GM21423 (cell line): ENCODE results near the gene MAEL.
A peak's percentile ranks its signal among the peaks of the same experiment; 100 is the strongest.

Experiments used
- ATAC-seq: cut with Tn5 transposase; IDR thresholded peaks from one replicate; pipeline ENCODE4 v1.9.1; 2021; ENCODE audit warnings: mild to moderate bottlenecking, moderate library complexity; ENCODE audit not compliant: unreplicated experiment

MAEL gene

DNA sequence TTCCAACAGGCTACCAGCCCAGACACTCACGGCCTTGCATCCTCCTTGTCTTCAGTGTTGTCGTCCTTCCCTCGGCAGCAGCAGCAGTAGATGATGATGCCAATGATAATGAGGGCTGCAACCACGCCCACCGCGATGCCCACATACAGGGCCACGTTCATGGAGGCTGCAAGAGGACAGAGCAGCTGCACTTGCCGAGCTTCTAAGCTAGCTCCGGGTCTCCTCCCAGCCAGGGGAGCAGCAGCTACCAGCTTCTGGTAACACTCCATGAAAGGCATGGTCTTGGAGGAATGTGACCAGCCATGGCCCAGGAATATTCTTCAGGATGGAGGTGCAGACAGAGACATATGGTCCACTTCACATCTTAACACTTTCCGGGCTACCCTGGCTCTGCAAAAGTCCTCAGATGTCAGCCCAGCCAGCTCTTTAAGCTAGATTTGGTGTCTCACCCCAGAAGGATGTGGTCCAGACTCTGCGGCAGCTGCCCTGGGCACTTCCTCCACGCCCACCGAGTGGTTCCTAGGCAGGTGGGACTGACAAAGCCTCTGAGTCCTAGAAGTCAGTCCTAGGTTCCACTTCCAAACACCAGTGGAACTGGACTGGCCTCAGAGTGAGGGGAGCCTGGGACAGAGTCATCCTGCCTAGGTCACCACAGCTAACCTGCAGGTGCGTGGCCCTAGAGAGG lies 66.0 kb downstream of the MAEL start:
- no peak for ATAC-seq

- no peak for ATAC-seq
Observed at GRCh38 chr1:167056529-167057231, 67.6 kb downstream of the MAEL start.

DNA sequence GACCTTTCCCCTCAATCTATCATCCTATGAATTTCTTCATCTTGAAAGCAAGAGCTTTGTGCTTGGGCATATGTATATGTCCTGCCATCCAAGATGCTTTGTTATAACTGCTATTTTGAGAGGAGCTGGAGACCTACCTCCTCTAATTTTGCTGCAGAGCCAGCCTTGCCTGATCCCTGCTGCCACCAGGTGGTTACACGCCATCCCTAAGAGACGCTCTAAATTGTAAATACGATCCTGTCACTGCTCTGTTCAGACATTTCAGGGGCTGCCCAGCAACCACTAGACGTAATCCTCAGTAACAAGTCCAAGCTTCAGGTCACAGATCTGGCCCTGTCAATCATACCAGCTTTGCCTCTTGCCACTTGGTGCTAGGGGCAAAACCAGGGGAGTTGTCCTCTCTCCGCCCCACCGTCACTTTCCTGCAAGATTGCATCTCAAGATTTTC lies 68.2 kb downstream of the MAEL start:
- ATAC-seq: peak; percentile 58

DNA sequence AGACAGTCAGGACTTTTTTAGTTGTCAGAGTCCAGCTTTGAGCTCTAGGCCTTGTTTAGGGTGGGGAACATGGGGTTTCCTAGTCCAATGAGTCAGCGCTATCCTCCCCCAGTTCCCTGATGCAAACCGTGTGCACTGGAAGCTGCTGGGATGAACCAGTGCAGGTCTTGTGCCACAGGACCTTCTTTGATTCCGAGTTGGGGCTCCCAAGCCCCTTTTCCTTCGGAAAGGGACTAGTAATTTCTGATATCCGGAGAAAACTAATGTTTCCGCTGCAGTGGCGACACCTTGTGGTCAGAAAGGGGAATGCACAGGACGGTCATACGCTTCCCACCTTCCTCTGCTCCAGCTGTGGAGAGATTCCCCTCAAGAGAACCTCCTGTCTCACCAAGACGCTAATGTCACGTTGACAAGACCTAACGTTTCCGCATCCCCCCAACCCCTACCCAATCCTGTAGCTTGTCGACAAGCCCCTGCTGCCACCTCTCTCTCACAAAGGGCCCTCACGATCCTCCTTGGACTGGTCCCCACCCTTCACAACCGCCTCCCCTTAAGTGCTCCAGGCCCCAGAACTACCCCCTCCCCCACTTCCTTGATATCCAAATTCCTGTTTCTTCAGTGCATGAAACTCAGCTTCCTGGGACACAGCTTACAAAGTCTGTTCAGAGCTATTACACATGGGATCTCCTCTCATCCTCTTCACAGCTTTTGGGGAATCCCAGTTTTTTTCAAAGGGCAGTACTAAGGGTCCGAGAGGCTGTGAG lies 70.1 kb downstream of the MAEL start:
- no peak for ATAC-seq

DNA sequence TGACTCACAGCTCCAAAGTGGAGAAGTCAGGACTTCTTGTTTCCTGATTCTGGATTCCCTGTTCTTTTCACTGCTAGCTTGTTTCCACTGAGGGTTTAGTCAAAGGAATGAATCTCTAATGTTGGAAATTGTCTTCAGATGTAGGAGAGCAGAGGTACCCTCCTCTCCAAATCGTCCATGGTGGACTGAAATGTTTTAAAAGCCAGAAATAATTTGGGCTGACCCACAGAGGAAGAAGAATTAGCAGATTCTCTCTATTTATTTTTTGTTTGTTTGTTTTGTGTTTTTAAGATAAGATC lies 70.7 kb downstream of the MAEL start:
- no peak for ATAC-seq

- no peak for ATAC-seq
Observed at GRCh38 chr1:167060141-167061072, 71.3 kb downstream of the MAEL start.

DNA sequence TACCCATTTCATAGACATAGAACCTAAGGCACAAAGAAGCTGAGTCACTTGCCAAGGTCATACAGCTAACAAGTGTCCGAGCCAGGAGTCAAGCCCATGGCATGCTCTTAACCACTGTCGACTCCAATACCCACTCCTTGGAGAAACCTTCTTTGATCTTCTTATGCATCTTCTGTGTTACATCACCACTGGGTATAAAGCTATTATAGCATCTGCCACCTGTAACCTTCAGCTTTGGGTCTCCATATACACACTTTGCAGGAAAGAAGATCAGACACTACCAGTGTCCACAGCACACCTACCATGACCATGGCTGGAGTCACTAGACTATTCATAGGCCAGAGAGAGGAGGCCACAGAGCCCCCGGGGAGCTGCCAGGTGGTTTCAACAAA lies 72.0 kb downstream of the MAEL start:
- ATAC-seq: no peak

- ATAC-seq: no peak
Observed at GRCh38 chr1:167064621-167065020, 75.5 kb downstream of the MAEL start.

DNA sequence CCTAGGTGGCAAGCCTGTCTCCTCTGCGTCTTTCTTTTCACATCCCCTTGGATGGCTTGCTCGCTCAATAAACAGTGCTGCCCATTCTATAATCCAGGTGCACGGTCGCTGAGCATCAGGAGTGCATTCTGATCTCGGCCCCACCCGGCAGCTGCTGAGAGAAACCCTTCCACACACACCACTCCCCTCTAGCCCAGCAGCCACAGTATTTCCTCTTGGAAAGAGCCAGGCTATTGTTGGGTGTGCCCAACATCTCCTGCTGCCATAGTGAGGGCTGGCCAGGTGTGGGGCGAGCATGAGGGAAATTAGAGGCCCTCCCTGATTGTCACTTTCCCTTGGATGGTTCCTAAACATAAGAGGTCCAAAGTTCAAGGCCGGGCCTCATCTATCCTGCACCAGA lies 76.4 kb downstream of the MAEL start:
- no peak for ATAC-seq

- ATAC-seq: peak; percentile 76
Observed at GRCh38 chr1:167066333-167067122, 77.4 kb downstream of the MAEL start.

DNA sequence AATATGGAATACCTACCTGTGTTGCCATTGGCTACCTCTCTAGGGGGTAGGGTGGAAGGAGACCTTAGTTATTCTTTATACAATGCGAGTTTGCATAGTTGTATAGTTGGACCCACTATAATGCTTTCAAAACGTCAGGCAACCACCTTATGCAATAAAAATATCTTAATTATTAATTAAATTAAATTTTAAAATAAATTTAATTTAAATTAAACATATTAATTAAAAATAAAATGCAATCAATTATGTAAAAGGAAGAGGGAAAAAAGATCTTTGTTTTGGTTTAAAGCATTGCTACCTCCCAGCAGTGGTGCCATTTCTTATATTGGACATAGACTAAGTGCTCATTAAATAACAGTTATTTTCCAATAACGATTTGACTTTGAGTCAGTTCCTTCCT lies 78.8 kb downstream of the MAEL start:
- ATAC-seq: no peak

GRCh38 chr1:167068761-167069160 lies 79.7 kb downstream of the MAEL start:
- ATAC-seq: no peak

DNA sequence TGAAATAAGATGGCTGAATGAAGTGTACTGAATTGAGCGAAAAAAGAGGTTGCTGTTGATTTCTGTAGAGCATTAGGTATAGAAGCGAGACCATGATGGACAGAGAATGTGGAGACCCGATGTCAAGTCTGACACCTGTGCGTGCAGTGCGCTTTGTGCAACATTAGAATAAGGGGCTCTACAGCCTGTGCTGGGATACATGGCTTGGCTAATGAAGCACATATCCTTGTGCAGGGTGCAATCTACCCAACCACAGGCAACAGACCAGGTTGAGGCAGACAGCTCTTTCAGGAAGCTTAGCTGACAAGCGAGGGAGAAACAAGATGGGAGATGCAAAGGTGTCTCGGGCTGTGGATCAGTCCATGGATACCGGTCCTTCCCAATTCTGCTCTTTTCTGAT lies 82.2 kb downstream of the MAEL start:
- ATAC-seq: no peak
